HG03439 (cell line): ENCODE measurements around the gene PAPPA.

Experiments used
- ATAC-seq: cut with Tn5 transposase; IDR thresholded peaks from one replicate; pipeline ENCODE4 v1.9.1; 2021; ENCODE audit warnings: mild to moderate bottlenecking, moderate library complexity; ENCODE audit not compliant: unreplicated experiment

The PAPPA gene

DNA sequence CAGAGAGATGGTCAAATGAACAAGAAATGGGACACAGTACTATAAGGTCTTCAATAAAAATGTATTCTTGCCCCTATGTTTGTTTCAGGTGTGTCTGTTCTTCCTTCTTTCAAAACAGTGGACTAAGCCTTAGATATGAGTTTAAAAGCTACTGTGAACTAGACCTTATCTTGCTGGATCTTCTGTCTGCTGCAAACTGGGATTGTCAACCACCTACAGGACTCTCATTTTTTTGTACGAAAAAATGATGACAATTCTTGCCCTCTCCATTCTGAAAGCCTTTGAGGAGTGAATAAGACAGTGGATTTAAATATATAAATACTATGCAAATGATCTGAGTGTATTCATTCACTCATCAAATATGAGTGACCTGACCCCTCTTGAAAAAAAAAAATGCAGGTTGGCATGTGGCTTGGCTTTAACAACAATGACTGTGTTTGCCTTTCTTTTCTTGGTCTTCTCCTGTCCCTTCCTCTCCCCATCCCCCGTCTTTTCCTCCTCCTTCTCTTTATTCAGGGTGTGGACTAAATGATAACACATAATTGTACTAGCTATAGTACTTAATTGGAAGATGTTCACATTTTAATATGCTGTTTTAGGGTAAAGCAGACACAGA lies 298.0 kb downstream of the PAPPA start:
- ATAC-seq, result no peak
